ENCODE results near the gene GAB2. TPM values are rescaled to one million over a fixed set of nuclear protein-coding genes. Genes with fewer than 3 reads are reported as not detected.
"Not testable (repeated sequence)": the region's sequence is repeated elsewhere in the genome, so short reads cannot be mapped to it uniquely, and the experiment has no call there.

The GAB2 gene
- total RNA-seq, 1 experiment from 2014 or later, result 3.3 TPM

DNA sequence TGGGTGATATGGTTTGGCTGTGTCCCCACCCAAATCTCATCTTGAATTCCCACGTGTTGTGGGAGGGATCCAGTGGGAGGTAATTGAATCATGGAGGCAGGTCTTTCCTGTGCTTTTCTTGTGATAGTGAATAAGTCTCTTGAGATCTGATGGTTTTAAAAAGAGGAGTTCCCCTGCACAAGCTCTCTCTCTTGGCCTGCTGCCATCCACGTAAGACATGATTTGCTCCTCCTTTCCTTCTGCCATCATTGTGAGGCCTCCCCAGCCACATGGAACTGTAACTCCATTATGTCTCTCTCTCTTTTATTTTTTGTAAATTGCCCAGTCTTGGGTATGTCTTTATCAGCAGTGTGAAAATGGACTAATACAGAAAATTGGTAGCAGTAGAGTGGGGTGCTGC, 145.8 kb downstream of the GAB2 start:
- H3K23me2 ChIP-seq (ENCODE audit: insufficient read length, low read depth, low read length, poor library complexity, severe bottlenecking); H3K4me1 ChIP-seq (ENCODE audit: insufficient read depth, low read length); H3K4me2 ChIP-seq (ENCODE audit: insufficient read depth, insufficient read length, low read length); H3K79me1 ChIP-seq (ENCODE audit: insufficient read depth, low read depth, low read length, poor library complexity, severe bottlenecking); H3K14ac ChIP-seq (ENCODE audit: insufficient read depth, low read length); H3K4me3 Mint-ChIP-seq; H3K4me1 Mint-ChIP-seq; H2AFZ ChIP-seq (ENCODE audit: low read length); H4K91ac ChIP-seq (ENCODE audit: insufficient read length, low read depth, low read length); H3K9me3 ChIP-seq (ENCODE audit: control insufficient read depth, low read depth, low read length); H2BK120ac ChIP-seq (ENCODE audit: low read depth, low read length, poor library complexity, severe bottlenecking); H3K27ac Mint-ChIP-seq; H3K27me3 ChIP-seq (ENCODE audit: insufficient read depth, low read length); H2BK5ac ChIP-seq (ENCODE audit: insufficient read length, low read length); H2BK20ac ChIP-seq (ENCODE audit: low read depth, low read length, poor library complexity, severe bottlenecking); H3K23ac ChIP-seq (ENCODE audit: insufficient read length, low read depth, low read length); H2BK12ac ChIP-seq (ENCODE audit: insufficient read length, low read depth, low read length); H3K79me2 ChIP-seq (ENCODE audit: insufficient read depth, low read length); H4K20me1 ChIP-seq (ENCODE audit: control insufficient read depth, insufficient read depth, insufficient read length); H3K4ac ChIP-seq (ENCODE audit: low read depth, low read length); DNase-seq; H4K8ac ChIP-seq (replicated peaks; ENCODE audit: insufficient read length, low read depth, low read length); H3T11ph ChIP-seq (ENCODE audit: low read length); H3K27me3 Mint-ChIP-seq (ENCODE audit: low read depth); H2AK5ac ChIP-seq (ENCODE audit: insufficient read length, low read length); H3K56ac ChIP-seq (ENCODE audit: insufficient read length, low read depth, low read length); H4K5ac ChIP-seq (ENCODE audit: insufficient read length, low read depth, low read length); H2BK15ac ChIP-seq (ENCODE audit: low read depth, low read length); H3K18ac ChIP-seq (ENCODE audit: insufficient read length, low read depth, low read length); H3K9ac ChIP-seq (ENCODE audit: extremely low read depth, insufficient read length, low read length); H3K27ac ChIP-seq (ENCODE audit: insufficient read length, low read depth, low read length): not testable (repeated sequence)
- WGBS (ENCODE audit: extremely low coverage, insufficient read length, low lambda C conversion rate), result no CpG with 5 or more reads among the region's 2 CpGs
- peaks cover 29 to 32% of the 10 kb centered on the region in 2 experiments for H3K9me3 Mint-ChIP-seq
- peaks cover 16 to 33% (median 30%) of the 10 kb centered on the region in 3 experiments for H3K36me3 Mint-ChIP-seq (ENCODE audit: insufficient read depth in 1 of 3, low read depth in 3 of 3)

Data from H9 (cell line).